GM08714 (cell line): ENCODE results near the gene TGFBRAP1.

Source experiments
- H3K4me3 ChIP-seq: fragments of 200-500 bp; sonication (Bioruptor generic); 2 replicates; pipeline ENCODE4 v1.5.1; 2014; ENCODE audit warnings: mild to moderate bottlenecking, low read length, inconsistent platforms
- ZNF274 ChIP-seq: IDR thresholded peaks from 2 replicates; pipeline ENCODE4 v1.6.1; 2012; ENCODE audit warnings: mild to moderate bottlenecking, low read depth, low read length

The TGFBRAP1 gene

DNA sequence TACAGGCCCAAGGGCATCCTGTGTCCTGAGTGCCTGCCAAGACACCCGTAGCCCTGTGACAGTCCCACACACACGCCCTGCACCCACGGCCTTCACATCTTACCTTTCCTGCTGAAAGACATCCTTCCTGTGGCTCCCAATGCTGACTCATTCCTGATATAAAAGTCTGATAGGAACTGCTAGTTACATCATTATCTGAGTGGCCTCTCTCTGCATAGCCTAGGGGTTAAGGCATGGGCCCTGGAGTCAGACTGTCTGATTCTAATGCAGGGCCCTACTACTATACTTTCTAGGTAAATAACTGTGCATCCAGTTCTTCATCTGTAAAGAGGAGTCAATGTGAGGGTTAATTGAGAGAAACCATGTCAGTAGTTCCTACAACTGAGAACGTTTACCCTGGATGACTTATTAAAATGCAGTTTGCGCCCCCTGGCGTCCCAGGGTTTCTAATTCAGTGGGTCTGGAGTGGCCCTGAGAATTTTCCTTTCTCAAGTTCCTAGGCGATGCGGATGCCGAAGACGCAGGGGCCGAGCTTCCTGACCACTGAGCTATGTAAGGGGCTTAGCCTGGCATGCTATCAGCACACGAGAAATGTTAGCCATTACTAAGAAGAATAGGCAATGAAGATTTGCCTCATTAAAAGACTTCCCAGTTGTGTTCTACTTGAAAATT is 94.0 kb downstream of the TGFBRAP1 start:
- no peak overlapping the region for H3K4me3 ChIP-seq
- no peak for TF ChIP-seq ZNF274

DNA sequence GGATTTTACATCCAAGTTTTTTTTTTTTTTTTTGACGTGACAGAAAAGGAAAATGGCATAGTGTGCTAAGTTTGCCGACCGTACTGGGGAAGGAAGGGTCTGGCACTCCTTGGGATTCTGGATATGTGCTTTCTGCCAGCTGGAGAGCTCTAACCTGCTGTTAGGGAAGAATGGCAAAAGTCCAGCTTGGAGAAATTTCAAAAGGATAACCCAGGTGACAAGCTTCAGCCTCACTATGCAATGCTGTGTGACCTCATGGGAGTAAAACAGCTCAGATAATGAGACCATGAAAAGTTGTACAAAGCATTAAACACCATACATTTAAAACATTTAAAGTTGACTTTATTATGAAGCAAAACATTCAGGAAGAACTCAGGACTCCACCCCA is 98.3 kb downstream of the TGFBRAP1 start:
- no peak overlapping the region for H3K4me3 ChIP-seq
- TF ChIP-seq ZNF274, result no peak

DNA sequence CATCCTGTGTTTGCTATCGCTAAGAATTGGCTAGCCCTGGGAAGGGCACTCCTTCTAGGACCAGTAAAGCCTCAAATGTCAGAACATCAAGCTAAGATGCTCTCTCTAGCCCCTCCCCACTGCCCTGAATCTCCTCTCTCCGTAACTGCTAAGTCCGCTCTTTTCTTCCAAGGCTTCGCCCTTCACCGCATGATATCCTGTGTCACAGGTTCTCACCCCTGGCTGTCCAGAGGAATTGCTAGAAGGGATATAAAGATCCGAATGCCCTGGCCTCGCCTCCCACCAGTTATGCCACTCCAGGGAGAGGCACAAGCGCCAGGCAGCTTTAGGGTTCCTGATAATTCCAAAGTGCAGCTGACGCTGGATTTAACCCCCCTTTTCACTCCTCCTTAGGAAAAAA is 105.1 kb downstream of the TGFBRAP1 start:
- no peak for TF ChIP-seq ZNF274
- no peak overlapping the region for H3K4me3 ChIP-seq

DNA sequence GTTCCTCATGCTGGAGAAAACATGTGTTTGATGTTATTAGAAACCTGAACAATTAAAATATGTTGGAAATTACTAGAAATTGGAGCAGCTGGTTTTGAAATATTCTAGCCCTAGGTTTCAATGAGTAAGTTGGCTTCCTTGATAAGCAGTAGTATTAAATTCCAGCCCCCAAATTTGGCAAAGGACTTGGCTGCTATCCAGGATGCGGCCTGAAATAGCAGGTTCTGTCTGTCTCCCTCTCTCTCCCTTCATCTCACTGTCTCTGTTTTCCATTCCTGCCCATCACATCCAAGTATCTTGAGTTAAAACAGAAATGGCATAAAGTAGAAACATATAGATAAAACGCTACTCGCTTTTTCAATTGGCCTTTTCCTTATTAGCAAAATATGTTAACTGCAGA is 108.9 kb downstream of the TGFBRAP1 start:
- TF ChIP-seq ZNF274, result no peak

DNA sequence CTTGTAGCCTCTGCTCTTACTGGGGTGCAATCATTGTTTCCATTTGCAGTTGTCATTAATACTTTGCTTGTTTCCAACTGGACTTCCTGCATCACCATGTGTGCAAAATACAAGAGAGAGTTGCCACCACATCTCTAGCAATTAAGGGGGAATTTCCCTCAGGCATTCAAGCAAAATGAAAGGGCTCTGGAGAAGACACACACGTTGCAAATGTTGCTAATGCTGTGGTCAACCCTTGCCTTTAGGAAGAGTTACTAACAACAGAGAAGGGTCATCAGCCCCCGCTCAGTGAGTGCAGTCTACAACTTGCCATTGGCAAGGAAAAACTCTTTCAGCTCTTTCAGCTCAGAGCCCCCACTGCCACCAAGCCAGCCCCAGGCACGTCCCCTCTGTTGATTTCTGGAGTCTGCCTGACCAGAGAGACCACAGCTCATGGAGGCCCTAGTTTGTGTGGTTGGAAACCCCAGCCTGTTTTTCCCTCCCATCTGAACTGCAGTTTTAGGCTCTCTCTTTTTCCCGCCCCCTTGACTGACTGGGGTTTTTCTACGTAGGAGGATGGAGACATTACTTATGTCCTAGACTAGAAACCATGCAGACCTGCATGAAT is 113.8 kb downstream of the TGFBRAP1 start:
- H3K4me3 ChIP-seq, result no peak overlapping the region
- TF ChIP-seq ZNF274, result no peak

More for the DNA sequence above, 108.9 kb downstream of the TGFBRAP1 start:
- H3K4me3 ChIP-seq, result no peak overlapping the region
